DMS53 treated with DMSO at 0.1 percent for 48 hours (cell line): ENCODE results near the gene C9orf72.
"Not testable (repeated sequence)": the region's sequence is repeated elsewhere in the genome, so short reads cannot be mapped to it uniquely, and the experiment has no call there.

Experiments used
- DNase-seq: peaks from one replicate; lab custom pipeline; 2025; ENCODE audit not compliant: unreplicated experiment; lab: John Stamatoyannopoulos, UW

Gene C9orf72, protein sequence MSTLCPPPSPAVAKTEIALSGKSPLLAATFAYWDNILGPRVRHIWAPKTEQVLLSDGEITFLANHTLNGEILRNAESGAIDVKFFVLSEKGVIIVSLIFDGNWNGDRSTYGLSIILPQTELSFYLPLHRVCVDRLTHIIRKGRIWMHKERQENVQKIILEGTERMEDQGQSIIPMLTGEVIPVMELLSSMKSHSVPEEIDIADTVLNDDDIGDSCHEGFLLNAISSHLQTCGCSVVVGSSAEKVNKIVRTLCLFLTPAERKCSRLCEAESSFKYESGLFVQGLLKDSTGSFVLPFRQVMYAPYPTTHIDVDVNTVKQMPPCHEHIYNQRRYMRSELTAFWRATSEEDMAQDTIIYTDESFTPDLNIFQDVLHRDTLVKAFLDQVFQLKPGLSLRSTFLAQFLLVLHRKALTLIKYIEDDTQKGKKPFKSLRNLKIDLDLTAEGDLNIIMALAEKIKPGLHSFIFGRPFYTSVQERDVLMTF

DNA sequence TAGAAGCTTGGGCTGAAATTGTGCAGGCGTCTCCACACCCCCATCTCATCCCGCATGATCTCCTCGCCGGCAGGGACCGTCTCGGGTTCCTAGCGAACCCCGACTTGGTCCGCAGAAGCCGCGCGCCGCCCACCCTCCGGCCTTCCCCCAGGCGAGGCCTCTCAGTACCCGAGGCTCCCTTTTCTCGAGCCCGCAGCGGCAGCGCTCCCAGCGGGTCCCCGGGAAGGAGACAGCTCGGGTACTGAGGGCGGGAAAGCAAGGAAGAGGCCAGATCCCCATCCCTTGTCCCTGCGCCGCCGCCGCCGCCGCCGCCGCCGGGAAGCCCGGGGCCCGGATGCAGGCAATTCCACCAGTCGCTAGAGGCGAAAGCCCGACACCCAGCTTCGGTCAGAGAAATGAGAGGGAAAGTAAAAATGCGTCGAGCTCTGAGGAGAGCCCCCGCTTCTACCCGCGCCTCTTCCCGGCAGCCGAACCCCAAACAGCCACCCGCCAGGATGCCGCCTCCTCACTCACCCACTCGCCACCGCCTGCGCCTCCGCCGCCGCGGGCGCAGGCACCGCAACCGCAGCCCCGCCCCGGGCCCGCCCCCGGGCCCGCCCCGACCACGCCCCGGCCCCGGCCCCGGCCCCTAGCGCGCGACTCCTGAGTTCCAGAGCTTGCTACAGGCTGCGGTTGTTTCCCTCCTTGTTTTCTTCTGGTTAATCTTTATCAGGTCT is at the start of gene C9orf72:
TSS of gene C9orf72 (minus strand) at position 564 of the 716 bp plus-strand sequence. CDS start 6,361 bp downstream, outside the sequence.
- peak; percentile 6 for DNase-seq

DNA sequence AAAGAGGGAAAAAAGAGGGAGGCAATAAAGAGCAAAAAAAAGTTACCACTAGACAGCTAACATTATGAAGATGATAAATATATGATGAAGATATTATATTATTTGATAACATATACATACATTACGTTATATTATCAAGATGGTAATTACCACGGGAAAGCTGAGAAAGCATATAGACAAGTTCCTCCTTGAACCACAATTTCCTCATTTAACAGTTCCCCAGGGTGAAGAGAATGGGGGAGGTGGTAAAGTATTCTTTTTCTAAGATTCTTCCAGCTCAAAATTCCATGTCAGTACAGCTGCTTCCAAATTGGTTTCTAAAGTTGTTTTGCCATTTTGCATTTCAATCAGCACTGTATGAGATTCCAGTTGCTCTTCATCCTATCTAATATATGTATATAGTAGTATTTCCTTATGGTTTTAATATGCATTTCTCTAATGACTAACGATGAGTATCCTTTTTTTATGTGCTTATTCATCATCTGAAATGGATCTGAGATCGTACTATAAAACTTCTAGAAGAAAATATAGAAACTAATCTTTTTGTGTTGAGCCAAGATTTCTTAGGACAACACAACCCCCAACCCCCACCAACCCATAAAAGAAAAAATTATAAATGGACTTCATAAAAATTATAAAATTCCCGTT is 49.5 kb upstream of the C9orf72 start:
- DNase-seq: no peak

DNA sequence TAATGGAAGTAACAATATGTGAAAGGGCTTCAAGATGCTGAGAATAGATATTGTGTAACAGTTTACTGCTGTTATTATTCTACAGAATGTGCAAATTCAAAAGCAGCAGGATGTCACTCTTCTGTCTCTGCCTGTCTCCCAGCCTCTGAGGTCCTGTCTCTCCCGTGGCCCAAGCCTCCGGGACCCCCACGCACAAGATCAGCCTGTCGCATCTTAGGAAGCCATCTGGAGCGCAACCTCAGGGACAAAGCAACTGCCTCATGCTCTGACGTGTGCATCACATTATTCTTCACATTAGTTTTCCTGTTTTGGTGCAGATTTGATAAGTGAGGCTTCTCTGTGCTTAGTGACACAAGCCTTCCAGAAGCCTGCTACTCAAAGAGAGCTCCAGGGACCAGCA is 46.5 kb upstream of the C9orf72 start:
- DNase-seq: no peak

DNA sequence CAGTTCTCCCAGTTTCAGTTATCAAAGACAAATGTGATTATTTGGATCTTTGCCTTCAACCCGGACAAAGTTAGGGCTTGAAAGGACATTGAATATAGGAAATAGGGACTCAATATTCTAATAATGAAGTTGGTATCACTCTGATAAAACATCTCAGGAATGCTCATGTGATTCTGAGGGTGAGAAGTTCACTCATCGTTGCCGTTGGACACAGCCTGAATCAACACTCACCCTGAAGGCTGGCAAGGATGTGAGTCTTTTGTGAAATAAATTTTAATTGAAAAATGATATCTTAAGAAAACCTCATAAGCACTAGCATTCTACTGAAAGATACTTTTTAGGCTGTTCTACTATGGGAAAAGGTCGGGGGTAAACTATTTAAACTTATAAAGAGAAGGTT is 44.8 kb upstream of the C9orf72 start:
- no peak for DNase-seq

DNA sequence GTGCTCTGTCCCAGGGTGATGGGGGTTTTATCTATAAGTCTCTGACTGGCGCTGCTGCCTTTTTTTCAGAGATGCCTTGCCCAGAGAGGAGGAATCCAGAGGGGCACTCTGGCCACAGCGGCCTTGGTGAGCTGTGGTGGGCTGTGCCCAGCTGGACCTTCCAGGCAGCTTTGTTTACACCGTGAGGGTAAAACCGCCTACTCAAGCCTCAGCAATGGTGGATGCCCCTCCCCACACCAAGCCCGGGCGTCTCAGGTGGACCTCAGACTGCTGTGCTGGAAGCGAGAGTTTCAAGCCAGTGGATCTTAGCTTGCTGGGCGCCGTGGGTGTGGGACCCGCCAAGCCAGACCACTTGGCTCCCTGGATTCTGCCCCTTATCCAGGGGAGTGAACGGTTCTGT is 41.3 kb upstream of the C9orf72 start:
- DNase-seq: no peak

DNA sequence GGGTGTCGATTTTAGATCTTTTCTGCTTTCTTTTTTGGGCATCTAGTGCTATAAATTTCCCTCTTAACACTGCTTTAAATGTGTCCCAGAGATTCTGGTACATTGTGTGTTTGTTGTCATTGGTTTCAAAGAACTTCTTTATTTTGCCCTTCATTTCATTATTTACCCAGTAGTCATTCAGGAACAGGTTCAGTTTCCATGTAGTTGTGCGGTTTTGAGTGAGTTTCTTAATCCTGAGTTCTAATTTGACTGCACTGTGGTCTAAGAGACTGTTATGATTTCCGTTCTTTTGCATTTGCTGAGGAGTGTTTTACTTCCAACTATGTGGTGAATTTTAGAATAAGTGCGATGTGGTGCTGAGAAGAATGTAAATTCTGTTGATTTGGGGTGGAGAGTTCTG is 38.8 kb upstream of the C9orf72 start:
- DNase-seq: not testable (repeated sequence)

DNA sequence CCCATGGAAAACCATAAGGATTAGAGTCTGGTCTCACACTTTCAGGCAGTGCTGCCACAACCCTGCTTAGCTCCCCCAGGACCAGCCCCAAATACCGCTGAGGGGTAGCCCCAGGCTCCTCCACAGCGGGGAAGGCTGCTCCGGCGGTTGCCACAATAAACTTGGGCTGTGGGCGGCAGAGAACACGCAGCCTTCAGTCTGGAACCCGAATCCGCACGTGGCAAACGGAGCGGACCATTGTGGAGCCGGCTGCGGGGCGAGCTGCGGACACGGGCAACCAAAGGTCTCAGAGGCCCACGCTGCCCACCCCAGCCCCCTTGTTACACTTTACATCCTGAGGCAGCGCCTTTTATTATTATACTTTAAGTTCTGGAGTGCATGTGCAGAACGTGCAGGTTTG is 37.3 kb upstream of the C9orf72 start:
- DNase-seq: no peak

DNA sequence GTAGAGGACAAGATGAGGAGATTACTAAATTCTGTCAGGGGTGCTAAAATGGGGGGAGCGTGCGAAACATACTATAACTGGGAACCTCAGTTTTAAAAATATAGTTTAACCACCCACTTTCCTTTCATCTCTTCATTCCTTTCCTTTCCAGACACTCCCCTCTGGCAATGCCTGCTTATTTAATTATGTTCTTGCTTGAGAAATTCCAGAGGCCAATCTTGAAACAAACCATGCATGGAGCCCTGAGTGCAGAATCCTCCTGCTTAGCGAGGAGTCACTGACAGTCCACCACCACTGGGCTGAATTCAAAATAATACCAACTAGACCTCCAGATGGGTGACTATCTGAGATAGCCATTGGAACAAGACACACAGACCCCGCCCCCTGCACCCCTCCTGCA is 29.7 kb upstream of the C9orf72 start:
- DNase-seq: no peak

DNA sequence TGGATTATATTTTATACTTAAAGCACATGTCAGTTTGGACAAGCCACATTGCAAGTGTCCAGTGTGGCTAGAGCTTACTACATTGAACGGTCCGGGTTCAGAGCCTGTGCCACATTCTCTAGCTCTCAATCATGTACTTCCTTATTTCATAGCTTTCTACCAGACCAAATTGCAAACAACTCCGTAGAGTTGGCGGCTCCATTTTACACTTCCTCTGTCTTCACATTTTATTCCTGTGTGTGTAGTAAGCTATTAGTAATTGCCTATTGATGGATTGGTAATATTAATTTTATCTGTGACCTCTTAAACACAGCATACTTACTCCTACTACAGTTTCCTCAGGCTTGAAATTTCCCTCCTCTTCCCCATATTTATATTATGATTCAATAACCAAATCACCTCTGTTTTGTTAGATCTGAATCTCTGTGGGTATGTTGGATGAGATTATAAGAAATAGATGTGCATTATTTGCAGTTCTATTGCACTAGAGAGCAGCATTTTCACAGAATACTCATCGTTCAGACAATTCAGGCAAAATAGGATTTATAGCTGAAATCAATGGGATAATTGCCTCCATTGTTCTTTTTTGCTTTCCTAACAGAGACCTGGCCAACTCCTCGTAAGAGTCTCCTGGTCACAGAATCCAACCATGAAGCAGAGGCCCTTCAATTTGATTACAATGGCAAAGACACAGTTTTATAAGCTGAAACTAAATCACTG is 29.0 kb upstream of the C9orf72 start:
- DNase-seq: no peak

DNA sequence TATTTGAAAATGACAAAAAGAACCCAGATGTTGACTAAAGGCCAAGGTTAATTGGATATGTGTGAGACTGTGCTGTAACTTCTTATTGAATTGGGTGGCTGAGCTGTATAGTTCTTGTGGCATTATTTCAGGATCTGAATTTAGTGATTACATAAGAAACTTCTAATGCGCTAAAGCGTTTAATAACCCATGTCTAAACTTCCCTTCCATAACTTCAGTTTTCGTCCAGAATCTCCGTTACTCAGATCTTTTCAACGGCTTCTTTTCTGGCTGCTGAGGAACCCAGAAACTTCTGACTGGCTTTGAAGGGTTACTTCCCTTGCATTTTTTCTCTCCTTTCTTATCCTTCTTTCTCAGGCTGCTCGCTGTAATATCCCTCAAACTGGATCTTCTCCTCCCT is 28.1 kb upstream of the C9orf72 start:
- no peak for DNase-seq

DNA sequence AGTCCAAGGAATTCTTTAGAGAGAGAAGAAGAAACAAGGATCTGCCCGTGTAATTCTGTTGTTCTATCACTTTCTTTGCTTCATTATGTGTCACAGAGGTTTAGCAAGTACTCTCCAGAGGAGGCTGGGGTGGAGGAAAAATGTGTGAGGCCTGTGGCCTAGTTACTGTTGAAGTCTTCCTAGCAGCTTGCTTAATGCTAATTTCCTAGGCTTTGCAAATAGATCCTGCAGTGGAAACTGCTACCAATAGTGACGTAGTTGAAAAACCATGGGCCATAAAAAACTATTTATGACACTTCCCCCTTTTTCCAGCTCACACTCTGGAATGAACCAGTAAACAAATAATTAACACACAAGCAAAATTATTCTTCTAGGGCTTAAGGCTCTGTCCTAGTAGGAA is 27.0 kb upstream of the C9orf72 start:
- no peak for DNase-seq

DNA sequence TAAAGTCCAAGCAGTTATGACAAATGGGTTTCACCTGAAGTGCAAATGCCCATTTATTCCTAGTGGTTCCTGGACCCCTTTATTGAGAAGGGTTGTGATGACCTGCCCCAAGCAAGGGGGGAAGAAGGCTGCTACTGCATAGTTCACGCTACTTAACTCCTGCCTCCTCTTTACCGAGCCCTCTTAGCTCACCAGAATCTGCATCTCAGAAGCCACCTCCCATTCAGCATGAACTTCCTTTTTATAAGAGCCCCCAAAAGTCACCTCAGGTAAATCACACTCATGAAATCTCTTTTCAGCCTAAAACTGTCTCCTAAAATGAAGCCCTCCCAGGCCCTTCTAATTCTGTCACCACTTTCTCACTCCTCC is 26.6 kb upstream of the C9orf72 start:
- no peak for DNase-seq

DNA sequence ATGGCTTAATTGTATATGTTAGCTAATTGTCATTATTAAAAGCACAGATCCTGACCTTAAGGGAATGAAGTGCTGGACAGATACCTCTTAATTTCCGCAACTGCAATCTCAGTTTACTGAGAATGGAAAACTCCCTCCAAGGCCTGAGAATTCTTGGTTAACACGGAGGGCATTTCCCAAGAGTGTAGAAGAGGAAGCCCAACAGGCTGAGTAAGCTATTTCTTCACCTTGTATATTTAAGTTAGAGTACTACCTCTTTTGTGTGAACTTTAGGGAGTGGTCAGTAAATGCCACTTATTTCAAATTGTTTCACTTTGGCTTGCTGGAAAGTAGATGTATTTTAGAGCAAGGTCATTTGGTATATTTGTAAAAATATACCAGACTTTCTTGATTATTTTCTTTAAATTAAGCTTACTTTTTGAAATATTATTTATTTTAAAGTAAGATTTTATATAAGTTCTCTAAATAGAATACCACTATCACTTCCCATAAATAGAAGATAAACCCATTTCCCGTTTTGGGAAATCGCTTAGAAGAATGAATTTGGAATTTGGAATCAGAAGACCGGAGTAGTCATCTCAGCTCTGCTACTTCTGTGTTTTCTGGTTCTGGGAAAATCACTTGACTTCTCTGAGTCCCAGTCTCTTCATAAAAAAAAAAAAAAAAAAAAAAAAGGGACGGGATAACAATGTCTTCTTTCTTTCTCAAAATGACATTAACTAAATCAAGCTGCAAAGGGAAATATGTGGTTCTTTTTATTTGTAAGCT is 26.0 kb upstream of the C9orf72 start:
- DNase-seq: no peak

DNA sequence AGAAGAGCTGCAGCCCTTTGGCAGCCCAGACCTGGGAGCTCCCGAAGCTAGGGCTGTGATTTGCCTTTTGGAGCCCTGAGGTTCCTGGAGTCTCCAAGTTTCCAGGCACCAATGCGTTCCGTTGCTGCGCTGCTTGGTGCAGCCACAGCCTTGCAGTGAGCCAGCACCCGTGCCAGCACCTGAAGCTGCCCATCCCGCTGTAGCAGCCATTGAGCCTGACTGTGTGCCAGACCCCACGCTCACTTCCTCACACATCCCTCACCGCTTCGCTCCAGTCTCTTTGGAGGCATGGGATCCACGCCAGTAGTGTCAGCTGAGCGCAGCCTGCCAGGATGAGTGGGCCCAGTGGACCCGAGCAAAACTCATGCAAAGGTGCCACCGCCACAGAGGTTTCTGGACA is 22.5 kb upstream of the C9orf72 start:
- DNase-seq: no peak

DNA sequence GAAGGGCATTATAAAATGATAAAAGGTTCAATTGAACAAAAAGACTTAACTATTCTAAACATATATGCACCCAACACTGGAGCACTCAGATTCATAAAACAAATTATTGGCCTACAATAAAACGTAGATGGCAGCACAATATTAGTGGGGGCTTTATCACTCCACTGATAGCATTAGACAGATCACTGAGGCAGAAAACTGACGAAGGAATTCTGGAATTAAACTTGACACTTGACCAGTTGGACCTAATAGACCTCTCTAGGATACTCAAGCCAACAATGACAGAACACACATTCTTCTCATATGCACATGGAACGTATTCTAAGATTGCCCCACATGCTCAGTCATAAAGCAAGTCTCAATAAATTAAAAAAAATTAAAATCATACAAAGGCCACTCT is 18.4 kb upstream of the C9orf72 start:
- no peak for DNase-seq

DNA sequence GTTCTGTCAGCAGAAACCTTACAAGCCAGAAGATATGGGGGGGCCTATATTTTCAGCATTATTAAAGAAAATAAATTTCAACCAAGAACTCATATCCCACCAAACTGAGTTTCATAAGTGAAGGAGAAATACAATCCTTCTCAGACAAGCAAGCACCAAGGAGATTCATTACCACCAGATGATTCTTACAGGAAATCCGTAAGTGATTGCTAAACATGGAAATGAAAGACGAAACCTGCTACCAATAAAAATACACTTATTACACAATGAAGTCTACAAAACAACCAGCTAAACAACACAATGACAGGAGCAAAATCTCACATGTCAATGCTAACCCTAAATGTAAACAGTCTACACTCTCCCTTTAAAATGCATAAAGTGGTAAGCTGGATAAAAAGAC is 17.8 kb upstream of the C9orf72 start:
- no peak for DNase-seq

DNA sequence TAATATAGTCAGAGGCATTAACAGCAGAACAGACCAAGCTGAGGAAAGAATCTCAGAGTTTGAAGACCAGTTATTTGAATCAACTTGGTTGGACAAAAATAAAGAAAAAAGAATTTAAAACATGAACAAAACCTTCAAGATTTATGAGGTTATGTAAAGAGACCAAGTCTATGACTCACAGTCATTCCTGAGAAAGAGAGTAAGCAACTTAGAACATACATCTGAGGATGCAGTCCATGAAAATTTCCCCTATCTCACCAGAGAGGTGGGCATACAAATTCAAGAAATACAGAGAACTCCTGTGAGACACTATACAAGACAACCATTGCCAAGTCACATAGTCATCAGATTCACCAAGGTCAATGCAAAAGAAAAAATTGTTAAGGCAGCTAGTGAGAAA is 17.4 kb upstream of the C9orf72 start:
- no peak for DNase-seq

DNA sequence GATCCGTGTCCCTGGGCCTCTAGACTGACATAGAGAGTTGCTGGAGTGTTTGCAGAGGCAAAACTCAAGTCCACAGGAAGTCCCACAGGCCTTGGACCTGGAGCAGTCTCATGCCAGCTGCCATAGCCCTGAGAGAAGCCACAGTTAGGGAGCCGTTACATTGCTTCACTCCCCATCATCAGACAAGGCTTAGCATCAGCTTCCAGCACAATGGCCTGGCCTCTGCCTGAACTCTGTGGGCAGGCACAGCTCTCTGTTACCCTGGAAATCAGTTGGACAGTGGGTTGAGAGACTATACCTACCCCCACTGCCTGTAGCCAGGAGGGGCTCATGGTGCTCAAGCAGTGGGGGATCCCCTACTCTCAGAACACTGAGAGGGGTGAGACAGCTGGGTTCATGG is 16.2 kb upstream of the C9orf72 start:
- DNase-seq: no peak

DNA sequence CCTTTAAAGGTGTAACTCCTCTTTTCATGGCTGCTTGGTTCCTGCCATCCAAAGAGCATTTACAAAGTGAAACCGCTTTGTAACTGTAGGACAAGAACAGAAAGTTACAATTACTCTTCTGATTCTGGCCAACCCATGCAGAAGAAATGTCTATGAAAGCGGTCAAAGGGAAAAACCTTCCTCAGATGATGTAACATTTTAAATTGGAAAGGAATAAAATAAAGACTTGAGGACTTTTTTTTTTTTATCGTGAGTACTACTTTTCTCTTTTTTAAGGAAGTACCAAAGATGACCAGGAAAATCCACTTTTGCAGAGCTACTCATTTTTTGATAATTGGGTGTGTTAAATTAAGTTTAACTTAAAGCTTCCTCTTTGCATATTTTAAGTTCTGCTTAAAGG is 13.0 kb upstream of the C9orf72 start:
- no peak for DNase-seq

DNA sequence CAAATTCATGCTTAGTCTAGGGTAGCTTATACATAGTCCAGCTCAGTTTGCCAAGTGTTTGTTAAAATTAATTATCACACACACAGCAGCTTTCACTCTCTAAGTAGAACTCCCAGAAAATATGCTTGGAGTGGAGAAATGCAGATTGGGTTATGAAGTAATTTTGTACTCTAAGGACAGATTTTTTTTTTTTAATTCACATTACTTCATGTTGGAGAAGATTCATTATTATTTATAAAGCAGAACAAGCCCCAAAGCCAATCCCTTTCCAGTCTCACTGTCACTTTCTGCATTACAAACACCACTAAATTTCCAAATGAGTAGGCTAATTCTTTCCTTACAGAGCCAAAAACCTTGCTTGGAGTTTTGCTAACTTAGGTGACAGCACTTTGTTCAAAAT is 11.7 kb upstream of the C9orf72 start:
- no peak for DNase-seq

DNA sequence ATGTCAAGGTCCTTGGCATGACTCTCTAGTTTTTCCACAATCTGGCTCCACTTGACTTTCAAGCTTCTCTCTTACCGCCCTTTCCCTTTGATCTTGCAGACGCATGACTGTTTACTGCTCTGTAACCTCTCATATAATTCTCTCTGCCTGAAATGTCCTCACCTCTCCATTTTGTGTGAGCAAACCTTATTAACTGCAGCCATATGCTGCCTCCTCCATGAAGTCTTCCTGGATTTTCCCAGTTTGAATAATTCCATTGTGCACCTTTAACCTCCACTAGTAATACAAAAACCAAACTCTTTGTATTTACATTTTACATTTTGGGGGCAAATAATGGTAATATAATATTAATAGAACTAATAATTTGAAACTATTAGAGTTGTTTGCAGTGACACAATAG is 9.5 kb upstream of the C9orf72 start:
- no peak for DNase-seq
